ENCODE measurements around the gene NAALADL2. TPM values are rescaled to one million over a fixed set of nuclear protein-coding genes. Genes with fewer than 3 reads are reported as not detected.

The NAALADL2 gene
- total RNA-seq, 2 experiments from 2014 or later: not detected

DNA sequence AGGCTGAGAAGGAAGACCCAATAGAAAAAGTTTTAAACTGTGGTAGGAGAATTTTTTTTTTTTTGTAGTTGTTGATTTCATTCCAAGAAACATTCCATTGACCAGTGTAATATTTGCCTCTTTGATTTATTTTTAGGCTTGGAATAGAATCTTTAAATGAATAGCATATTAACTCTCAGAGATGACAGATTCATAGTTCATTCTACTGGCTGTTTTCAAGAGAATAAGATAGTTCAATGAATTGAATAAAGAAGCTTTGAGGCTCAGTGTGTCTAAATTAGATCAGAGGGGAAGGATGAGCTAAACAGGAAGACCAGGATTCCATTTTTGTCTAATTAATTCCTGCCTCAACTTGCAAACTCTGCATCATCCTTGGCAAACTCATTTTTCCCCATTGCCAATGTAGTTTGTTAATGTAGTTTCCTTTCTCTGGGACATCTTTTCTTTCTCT is 98.4 kb downstream of the NAALADL2 start:
- no peaks in the 10 kb centered on the region for H3K36me3 Mint-ChIP-seq (ENCODE audit: low read depth)
- H3K9me3 Mint-ChIP-seq: no peaks in the 10 kb centered on the region

DNA sequence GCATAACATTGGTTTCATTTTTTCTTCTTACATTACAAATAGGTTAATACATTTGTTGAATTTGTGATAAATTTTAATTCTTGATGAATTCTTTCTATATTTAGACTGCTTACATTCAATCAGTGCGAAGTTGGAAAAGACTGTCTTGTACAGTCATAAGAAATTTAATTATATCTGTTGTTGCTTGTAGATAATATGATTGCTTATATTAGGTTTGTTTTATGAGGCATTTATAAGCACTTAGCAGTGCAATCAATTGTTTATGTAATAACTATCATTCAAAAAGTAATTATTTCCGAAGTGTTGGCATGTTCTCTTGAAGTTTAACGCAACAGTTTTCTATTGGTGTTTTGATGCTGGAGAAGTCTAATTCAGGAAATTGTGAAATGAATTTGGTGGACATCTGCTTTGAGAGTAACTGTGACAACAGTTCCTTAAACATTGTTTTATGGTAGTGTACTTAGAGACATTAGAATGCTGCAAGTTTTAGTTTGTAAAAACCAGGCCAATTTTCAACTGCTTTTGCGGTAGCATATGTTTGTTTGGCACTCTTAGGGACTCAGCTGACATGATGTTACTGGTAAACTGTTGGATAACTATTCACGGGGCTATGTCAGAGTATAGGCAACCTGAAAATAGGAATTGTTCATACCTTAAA is 99.7 kb downstream of the NAALADL2 start:
- no peaks in the 10 kb centered on the region for H3K9me3 Mint-ChIP-seq
- CTCF ChIA-PET: no interaction called here
- H3K4me1 Mint-ChIP-seq: no peaks in the 10 kb centered on the region

More for the DNA sequence above, 98.4 kb downstream of the NAALADL2 start:
- CTCF ChIA-PET: interaction anchor here (0.6 kb wide), 3 partner anchors 12 to 888 kb away, joined by 3 to 4 read pairs (median 3); no protein-coding TSS in a partner anchor
- no peaks in the 10 kb centered on the region for H3K27me3 Mint-ChIP-seq
- no peak overlapping the region for H3K27ac Mint-ChIP-seq
- POLR2A ChIA-PET: no interaction called here
- H3K4me3 Mint-ChIP-seq: no peak overlapping the region
- DNase-seq: no peak
- no peaks in the 10 kb centered on the region for H3K4me1 Mint-ChIP-seq

DNA sequence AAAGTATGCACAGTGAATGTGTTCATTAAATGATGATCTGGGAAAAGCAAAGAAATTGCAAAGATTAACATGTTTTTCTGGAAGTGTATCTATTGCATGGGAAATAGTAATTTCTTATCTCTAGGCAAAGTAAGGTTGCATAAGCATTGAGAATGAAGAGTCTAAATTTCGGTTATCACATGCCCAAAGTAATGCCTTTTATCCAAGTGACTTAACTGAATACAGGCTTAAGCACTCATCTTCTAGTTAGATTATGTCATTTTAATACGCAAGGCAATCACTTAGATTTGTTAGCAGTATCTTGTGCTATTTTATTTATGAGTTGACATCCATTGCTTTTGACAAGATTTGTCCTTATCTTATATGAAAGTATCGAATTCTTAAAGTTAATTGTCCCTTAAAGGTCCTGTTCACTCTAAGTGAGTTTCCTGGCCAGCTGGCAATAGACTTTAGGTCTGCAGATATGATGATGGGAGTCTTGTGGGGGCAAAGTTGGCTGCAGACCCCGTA is 100.5 kb downstream of the NAALADL2 start:
- H3K27me3 Mint-ChIP-seq: no peaks in the 10 kb centered on the region
- no peak for DNase-seq
- no peaks in the 10 kb centered on the region for H3K9me3 Mint-ChIP-seq
- H3K27ac Mint-ChIP-seq: no peak overlapping the region
- CTCF ChIA-PET: no interaction called here
- POLR2A ChIA-PET: no interaction called here
- no peaks in the 10 kb centered on the region for H3K4me1 Mint-ChIP-seq
- no peak overlapping the region for H3K4me3 Mint-ChIP-seq
- H3K36me3 Mint-ChIP-seq (ENCODE audit: low read depth): no peaks in the 10 kb centered on the region

More for the DNA sequence above, 99.7 kb downstream of the NAALADL2 start:
- Mint-ChIP-seq H3K36me3 (ENCODE audit: low read depth) (no peaks in the 10 kb centered on the region), H3K27me3 (no peaks in the 10 kb centered on the region), H3K27ac (no peak overlapping the region), H3K4me3 (no peak overlapping the region)
- POLR2A ChIA-PET: no interaction called here
- DNase-seq: no peak

DNA sequence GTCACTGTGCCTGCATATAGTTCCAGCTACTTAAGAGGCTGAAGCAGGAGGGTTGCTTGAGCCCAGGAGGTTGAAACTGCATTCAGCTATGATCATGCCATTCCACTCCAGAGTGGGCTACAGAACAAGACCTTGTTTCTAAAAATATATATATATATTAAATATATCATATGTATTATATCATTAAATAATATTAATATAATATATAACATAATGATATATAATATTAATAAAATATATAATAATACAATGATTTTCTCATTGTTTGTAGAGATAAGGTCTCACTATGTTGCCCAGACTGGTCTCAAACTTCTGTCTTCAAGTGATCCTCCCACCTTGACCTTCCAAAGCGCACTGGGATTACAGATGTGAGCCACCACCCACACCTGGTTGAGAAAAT is 101.8 kb downstream of the NAALADL2 start:
- CTCF ChIA-PET: no interaction called here
- no peak overlapping the region for H3K4me3 Mint-ChIP-seq

DNA sequence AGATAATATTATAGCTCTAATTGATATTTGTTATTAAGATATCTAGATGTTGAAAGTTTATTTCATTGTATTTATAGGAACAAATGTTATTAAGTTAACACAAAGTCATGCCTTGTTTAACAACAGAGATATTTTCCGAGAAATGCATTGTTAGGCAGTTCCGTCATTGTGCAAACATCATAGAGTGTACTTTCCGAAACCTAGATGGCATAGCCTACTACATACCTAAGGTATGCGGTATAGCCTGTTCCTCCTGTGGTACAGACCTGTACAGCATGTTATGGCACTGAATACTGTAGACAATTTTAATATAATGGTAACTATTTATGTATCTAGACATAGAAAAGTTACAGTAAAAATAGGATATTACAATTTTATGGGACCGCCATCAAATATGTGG is 114.3 kb downstream of the NAALADL2 start:
- H3K9me3 Mint-ChIP-seq: peaks cover 3% of the 10 kb centered on the region
- no peak overlapping the region for H3K27ac Mint-ChIP-seq
- no peaks in the 10 kb centered on the region for H3K4me1 Mint-ChIP-seq
- H3K27me3 Mint-ChIP-seq: no peaks in the 10 kb centered on the region
- no peak for DNase-seq
- POLR2A ChIA-PET: no interaction called here
- CTCF ChIA-PET: no interaction called here
- no peaks in the 10 kb centered on the region for H3K36me3 Mint-ChIP-seq (ENCODE audit: low read depth)
- H3K4me3 Mint-ChIP-seq: no peak overlapping the region

More for the DNA sequence above, 101.8 kb downstream of the NAALADL2 start:
- POLR2A ChIA-PET: no interaction called here
- no peaks in the 10 kb centered on the region for H3K4me1 Mint-ChIP-seq
- H3K36me3 Mint-ChIP-seq (ENCODE audit: low read depth): no peaks in the 10 kb centered on the region
- no peaks in the 10 kb centered on the region for H3K27me3 Mint-ChIP-seq
- H3K9me3 Mint-ChIP-seq: peaks cover 4% of the 10 kb centered on the region
- no peak overlapping the region for H3K27ac Mint-ChIP-seq
- DNase-seq: no peak

GRCh38 chr3:174986685-174987084 is 127.6 kb downstream of the NAALADL2 start:
- no peak for DNase-seq
- Mint-ChIP-seq H3K9me3 (peaks cover 9% of the 10 kb centered on the region), H3K4me1 (no peaks in the 10 kb centered on the region), H3K4me3 (no peak overlapping the region), H3K27me3 (no peaks in the 10 kb centered on the region), H3K36me3 (ENCODE audit: low read depth) (no peaks in the 10 kb centered on the region), H3K27ac (no peak overlapping the region)
- CTCF ChIA-PET: no interaction called here
- POLR2A ChIA-PET: no interaction called here

GRCh38 chr3:175001091-175001490 is 142.0 kb downstream of the NAALADL2 start:
- H3K36me3 Mint-ChIP-seq (ENCODE audit: low read depth): no peaks in the 10 kb centered on the region
- CTCF ChIA-PET: interaction anchor here (0.7 kb wide), 1 partner anchor 17 kb away, joined by 3 read pairs; no protein-coding TSS in a partner anchor
- no peak for DNase-seq
- no peak overlapping the region for H3K4me3 Mint-ChIP-seq
- no peaks in the 10 kb centered on the region for H3K27me3 Mint-ChIP-seq
- peaks cover 8% of the 10 kb centered on the region for H3K9me3 Mint-ChIP-seq
- POLR2A ChIA-PET: no interaction called here
- H3K4me1 Mint-ChIP-seq: no peaks in the 10 kb centered on the region
- H3K27ac Mint-ChIP-seq: no peak overlapping the region

DNA sequence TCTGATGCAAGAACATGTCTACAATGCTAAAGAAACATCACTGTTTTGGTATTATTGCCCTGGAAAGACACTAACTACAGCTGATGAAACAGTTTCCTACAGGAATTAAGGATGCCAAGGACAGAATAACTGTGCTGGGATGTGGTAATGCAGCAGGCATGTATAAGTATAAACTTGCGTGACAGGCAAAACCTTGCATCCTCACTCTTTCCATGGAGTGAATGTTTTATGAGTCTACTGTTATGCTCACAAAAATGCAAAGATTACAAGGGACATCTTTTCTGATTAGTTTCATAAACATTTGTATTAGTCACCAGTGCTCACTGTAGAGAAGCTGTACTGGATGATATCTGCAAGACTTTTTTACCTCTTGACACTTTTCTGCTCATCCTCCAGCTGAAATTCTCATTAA is 143.6 kb downstream of the NAALADL2 start:
- Mint-ChIP-seq H3K4me1 (no peaks in the 10 kb centered on the region), H3K27me3 (no peaks in the 10 kb centered on the region), H3K27ac (no peak overlapping the region), H3K36me3 (ENCODE audit: low read depth) (no peaks in the 10 kb centered on the region), H3K4me3 (no peak overlapping the region), H3K9me3 (peaks cover 4% of the 10 kb centered on the region)
- no peak for DNase-seq
- ChIA-PET CTCF (no interaction called here), POLR2A (no interaction called here)

GRCh38 chr3:175003590-175003989 is 144.5 kb downstream of the NAALADL2 start:
- ChIA-PET POLR2A (no interaction called here), CTCF (no interaction called here)
- peaks cover 4% of the 10 kb centered on the region for H3K9me3 Mint-ChIP-seq
- H3K4me3 Mint-ChIP-seq: no peak overlapping the region
- H3K27ac Mint-ChIP-seq: no peak overlapping the region
- DNase-seq: no peak
- no peaks in the 10 kb centered on the region for H3K36me3 Mint-ChIP-seq (ENCODE audit: low read depth)
- no peaks in the 10 kb centered on the region for H3K4me1 Mint-ChIP-seq
- H3K27me3 Mint-ChIP-seq: no peaks in the 10 kb centered on the region

DNA sequence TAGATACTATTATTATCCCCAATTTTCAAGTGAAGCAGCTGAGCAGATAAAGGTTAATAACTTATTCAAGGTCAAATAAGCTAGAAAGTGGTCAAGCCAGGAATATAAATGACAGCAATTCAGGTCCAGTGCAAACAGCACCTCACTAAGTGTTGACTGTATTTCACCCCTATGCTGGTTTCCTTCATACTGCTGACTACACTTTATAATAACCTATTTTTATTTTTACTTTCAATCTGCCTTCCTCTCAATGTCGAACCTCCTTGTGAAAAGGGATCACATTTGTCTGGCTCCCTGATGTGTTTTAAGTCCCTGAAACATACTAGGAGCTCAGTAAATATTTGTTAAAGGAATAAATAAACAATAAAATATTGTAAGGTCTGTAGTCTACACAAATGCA is 146.1 kb downstream of the NAALADL2 start:
- H3K4me1 Mint-ChIP-seq: no peaks in the 10 kb centered on the region
- H3K36me3 Mint-ChIP-seq (ENCODE audit: low read depth): no peaks in the 10 kb centered on the region
- H3K9me3 Mint-ChIP-seq: peaks cover 4% of the 10 kb centered on the region
- DNase-seq: no peak
- H3K4me3 Mint-ChIP-seq: no peak overlapping the region
- no peaks in the 10 kb centered on the region for H3K27me3 Mint-ChIP-seq
- no peak overlapping the region for H3K27ac Mint-ChIP-seq
- ChIA-PET CTCF (no interaction called here), POLR2A (no interaction called here)

DNA sequence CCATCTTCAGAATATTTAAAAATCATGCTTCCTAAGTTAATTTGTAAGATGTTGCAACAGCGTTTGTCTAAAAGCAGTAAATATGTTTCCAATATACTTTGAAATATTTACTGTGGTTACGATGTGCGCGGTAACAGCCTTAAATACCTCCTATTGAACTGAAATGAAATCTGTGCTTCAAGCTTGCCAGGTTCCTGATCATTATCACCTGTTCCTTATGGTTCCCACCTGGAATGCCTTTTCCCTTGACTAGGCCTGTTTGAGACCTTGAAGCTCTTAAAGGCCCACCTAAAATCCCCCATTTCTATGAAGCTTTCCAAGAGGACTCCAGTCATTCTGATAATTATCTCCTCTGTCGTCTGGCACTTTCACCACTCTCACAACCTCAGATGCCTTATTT is 146.7 kb downstream of the NAALADL2 start:
- no peaks in the 10 kb centered on the region for H3K27me3 Mint-ChIP-seq
- POLR2A ChIA-PET: no interaction called here
- no peak overlapping the region for H3K4me3 Mint-ChIP-seq
- H3K4me1 Mint-ChIP-seq: no peaks in the 10 kb centered on the region
- no peak for DNase-seq
- peaks cover 4% of the 10 kb centered on the region for H3K9me3 Mint-ChIP-seq
- no peak overlapping the region for H3K27ac Mint-ChIP-seq
- CTCF ChIA-PET: no interaction called here
- no peaks in the 10 kb centered on the region for H3K36me3 Mint-ChIP-seq (ENCODE audit: low read depth)

DNA sequence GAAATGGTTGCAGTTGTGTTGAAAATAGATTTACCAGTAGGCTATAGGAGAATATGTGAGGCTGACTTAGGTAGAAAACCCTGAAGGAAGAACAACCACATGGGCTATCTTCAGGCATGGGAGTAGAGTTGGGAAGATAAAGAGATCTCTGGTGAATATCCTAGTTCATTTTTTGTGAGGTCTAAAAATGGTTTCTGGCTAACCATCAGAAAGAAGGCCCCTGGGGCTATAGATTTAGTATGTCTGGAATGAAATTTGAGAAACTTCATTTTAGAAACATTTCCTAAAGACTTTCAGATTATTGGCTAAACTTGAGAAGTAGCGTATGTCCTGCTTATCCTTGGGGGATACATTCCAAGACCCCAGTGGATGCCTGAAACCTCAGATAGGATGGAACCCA is 148.2 kb downstream of the NAALADL2 start:
- POLR2A ChIA-PET: no interaction called here
- Mint-ChIP-seq H3K27ac (no peak overlapping the region), H3K9me3 (peaks cover 1% of the 10 kb centered on the region), H3K4me3 (no peak overlapping the region), H3K27me3 (no peaks in the 10 kb centered on the region), H3K36me3 (ENCODE audit: low read depth) (no peaks in the 10 kb centered on the region), H3K4me1 (no peaks in the 10 kb centered on the region)
- DNase-seq: no peak
- CTCF ChIA-PET: no interaction called here

DNA sequence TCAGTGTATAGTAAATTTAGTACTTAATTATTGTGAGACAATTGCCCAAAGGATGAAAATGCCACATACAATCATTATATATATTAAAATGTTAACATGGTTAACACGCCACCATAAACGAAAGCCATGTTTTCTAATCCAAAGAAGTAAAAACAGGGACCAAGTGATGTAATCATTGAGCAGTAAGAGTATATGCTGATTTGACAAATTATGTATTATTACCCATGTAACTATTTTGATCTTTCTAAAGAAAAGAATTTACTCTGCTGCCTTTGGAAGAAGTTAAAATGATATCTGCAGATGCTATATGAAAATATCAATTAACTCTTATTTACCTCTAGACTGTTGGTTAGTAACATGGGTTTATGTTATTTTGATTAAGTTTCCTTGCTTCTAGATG is 150.2 kb downstream of the NAALADL2 start:
- H3K27ac Mint-ChIP-seq: no peak overlapping the region
- ChIA-PET POLR2A (no interaction called here), CTCF (no interaction called here)
- no peaks in the 10 kb centered on the region for H3K36me3 Mint-ChIP-seq (ENCODE audit: low read depth)
- no peak overlapping the region for H3K4me3 Mint-ChIP-seq
- H3K9me3 Mint-ChIP-seq: no peaks in the 10 kb centered on the region
- no peak for DNase-seq
- H3K27me3 Mint-ChIP-seq: no peaks in the 10 kb centered on the region
- H3K4me1 Mint-ChIP-seq: no peaks in the 10 kb centered on the region

GRCh38 chr3:175015056-175015635 is 156.0 kb downstream of the NAALADL2 start:
- Mint-ChIP-seq H3K27ac (no peak overlapping the region), H3K27me3 (no peaks in the 10 kb centered on the region), H3K4me1 (no peaks in the 10 kb centered on the region), H3K36me3 (ENCODE audit: low read depth) (no peaks in the 10 kb centered on the region), H3K9me3 (peaks cover 4% of the 10 kb centered on the region), H3K4me3 (no peak overlapping the region)
- DNase-seq: no peak
- POLR2A ChIA-PET: no interaction called here
- CTCF ChIA-PET: no interaction called here
